RWPE2 (cell line): ENCODE measurements around the gene FAM181A.
A peak's percentile ranks its signal among the peaks of the same experiment; 100 is the strongest.

Experiments used
- ATAC-seq: fragments of 200-7000 bp; cut with Tn5 transposase; 3 replicates; pipeline ENCODE4 v1.9.1; 2021; ENCODE audit warnings: low read depth
- DNase-seq: peaks from one replicate; pipeline ENCODE4 v3.0.0-alpha.2; 2020; ENCODE audit warnings: low spot score
- H3K27ac ChIP-seq: fragments of 450-650 bp; 2 replicates; pipeline ENCODE4 v1.5.1; 2017; ENCODE audit warnings: mild to moderate bottlenecking; ENCODE audit not compliant: poor library complexity, severe bottlenecking
- H3K27me3 ChIP-seq: fragments of 250-450 bp; sonication (Bioruptor Pico); 2 replicates; pipeline ENCODE4 v1.5.1; 2021; ENCODE audit warnings: mild to moderate bottlenecking, moderate library complexity; ENCODE audit not compliant: insufficient read depth, poor library complexity, severe bottlenecking
- H3K36me3 ChIP-seq: fragments of 250-450 bp; sonication (Bioruptor Pico); 2 replicates; pipeline ENCODE4 v1.5.1; 2020; ENCODE audit warnings: low read depth, mild to moderate bottlenecking, moderate library complexity
- H3K4me1 ChIP-seq: fragments of 250-450 bp; sonication (Bioruptor Pico); 2 replicates; pipeline ENCODE4 v1.5.1; 2021; ENCODE audit warnings: mild to moderate bottlenecking, moderate library complexity; ENCODE audit not compliant: insufficient read depth, poor library complexity, severe bottlenecking
- H3K4me3 ChIP-seq: fragments of 250-450 bp; sonication (Bioruptor Pico); 2 replicates; pipeline ENCODE4 v1.5.1; 2021; ENCODE audit warnings: mild to moderate bottlenecking, moderate library complexity; ENCODE audit not compliant: severe bottlenecking
- H3K9me3 ChIP-seq: fragments of 250-450 bp; sonication (Bioruptor Pico); 2 replicates; pipeline ENCODE4 v1.5.1; 2021; ENCODE audit warnings: mild to moderate bottlenecking, moderate library complexity; ENCODE audit not compliant: severe bottlenecking
- TF ChIP-seq, protein P1 (sequence below): fragments of 450-650 bp; IDR thresholded peaks from one replicate; pipeline ENCODE4 v1.5.1; 2017; ENCODE audit warnings: mild to moderate bottlenecking, moderate library complexity; ENCODE audit not compliant: poor library complexity, severe bottlenecking

FAM181A gene

DNA sequence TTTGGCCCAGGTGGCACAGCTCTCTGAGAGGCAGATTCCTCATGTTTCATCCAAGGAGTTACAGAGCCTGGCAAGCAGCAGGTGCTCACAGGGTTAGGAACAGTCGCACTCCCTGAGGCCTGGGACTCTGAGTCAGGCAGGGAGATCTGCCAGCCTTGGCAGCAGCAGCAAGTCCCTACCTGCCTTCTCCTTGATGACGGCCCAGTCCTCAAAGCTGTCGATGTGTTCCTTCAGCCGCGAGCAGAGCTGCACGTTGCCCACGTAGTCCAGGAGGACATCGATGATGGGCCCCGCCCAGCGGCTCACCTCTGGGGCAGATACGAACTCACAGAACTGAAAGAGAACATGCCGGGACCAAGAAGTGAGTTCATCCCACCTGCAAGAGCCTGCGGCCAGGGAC, 10.4 kb downstream of the FAM181A start:
- ATAC-seq, result peak; percentile 80
- H3K4me1 ChIP-seq, result peaks cover 26% of the 10 kb centered on the region
- DNase-seq, result peak; percentile 98
- no peaks in the 10 kb centered on the region for H3K9me3 ChIP-seq
- peak overlapping the region; percentile 32 for H3K27ac ChIP-seq
- no peak overlapping the region for H3K4me3 ChIP-seq
- no peaks in the 10 kb centered on the region for H3K36me3 ChIP-seq
- TF ChIP-seq, protein P1, sequence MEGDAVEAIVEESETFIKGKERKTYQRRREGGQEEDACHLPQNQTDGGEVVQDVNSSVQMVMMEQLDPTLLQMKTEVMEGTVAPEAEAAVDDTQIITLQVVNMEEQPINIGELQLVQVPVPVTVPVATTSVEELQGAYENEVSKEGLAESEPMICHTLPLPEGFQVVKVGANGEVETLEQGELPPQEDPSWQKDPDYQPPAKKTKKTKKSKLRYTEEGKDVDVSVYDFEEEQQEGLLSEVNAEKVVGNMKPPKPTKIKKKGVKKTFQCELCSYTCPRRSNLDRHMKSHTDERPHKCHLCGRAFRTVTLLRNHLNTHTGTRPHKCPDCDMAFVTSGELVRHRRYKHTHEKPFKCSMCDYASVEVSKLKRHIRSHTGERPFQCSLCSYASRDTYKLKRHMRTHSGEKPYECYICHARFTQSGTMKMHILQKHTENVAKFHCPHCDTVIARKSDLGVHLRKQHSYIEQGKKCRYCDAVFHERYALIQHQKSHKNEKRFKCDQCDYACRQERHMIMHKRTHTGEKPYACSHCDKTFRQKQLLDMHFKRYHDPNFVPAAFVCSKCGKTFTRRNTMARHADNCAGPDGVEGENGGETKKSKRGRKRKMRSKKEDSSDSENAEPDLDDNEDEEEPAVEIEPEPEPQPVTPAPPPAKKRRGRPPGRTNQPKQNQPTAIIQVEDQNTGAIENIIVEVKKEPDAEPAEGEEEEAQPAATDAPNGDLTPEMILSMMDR, result no peak
- H3K27me3 ChIP-seq, result no peaks in the 10 kb centered on the region

DNA sequence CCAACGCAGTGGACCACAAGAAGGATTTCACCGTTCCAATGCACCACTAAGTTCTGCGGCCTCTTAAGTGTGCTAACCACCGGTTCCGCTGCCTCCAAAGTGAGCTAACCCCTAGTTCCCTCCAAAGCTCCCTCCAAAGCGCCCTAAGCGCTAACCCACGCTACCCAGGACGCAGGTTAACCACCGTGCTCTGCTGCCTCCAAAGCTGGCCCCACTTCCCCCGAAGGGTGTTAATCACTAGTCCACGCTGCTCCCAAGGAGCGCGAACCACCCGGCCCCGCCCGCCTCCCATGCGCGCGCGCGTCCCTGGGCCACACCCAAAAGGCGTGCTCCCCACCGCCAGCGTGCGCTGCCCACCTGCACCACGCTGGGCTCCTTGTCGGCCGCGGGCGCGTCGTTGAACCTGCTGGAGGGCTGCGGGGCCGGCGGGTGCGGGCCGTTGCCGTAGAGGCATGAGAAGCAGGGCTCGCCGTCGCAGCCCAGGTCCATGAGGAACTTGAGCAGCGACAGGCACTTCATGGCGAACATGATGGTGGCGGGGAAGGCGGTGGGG, 11.7 kb downstream of the FAM181A start:
- ATAC-seq, result no peak
- no peak for DNase-seq
- peaks cover 26% of the 10 kb centered on the region for H3K4me1 ChIP-seq
- no peaks in the 10 kb centered on the region for H3K27me3 ChIP-seq
- peak overlapping the region; percentile 13 for H3K4me3 ChIP-seq
- H3K36me3 ChIP-seq, result no peaks in the 10 kb centered on the region
- no peaks in the 10 kb centered on the region for H3K9me3 ChIP-seq
- H3K27ac ChIP-seq, result no peak overlapping the region
- TF ChIP-seq, protein P1, result no peak

DNA sequence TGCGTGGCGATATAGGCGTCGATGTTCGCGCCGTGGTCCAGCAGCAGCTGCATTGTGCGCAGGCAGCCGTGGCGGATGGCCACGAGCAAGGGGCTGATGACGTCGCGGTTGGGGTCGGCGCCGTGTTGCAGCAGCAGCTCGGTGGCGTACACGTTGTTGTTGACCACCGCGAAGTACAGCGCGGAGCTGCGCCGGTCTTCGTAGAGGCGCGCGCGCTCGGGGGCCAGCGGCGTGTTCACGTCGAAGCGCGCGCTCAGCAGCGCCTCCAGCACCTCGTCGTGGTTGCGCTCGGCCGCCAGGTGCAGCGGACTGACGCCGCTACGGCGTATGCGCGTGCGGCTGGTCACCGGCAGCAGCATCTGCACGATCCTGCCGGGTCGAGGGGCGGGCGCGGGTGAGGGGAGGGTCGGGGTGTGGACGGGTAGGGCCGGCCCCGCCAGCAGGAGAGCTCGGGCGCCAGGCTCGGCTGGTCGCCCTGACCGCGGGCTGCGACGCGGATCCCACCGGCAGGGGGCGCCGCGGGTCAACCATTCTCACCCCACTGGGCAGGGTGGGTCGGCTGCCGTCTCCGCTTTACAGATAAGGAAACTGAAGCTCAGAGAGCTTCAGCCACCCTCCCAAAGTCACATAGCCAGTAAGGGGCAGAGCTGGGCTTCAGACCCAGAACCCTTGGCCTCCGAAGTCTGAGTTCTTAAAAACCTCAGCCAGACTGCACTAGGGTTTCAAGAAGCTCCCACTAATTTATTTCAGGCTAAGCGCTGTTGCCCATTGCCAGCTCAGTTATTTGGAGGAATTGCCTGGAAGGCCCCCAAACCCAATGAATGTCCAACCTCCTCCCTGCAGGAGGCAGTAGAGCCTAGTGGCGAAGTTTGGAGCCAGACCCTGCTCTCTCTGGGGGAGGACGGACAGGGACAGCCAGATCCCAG, 12.4 kb downstream of the FAM181A start:
- Histone ChIP-seq H3K27ac (no peak overlapping the region), H3K27me3 (no peaks in the 10 kb centered on the region), H3K9me3 (no peaks in the 10 kb centered on the region), H3K4me3 (peak overlapping the region; percentile 13), H3K36me3 (no peaks in the 10 kb centered on the region), H3K4me1 (peaks cover 26% of the 10 kb centered on the region)
- TF ChIP-seq, protein P1, result peak; percentile 96
- ATAC-seq (peak; percentile 42), DNase-seq (no peak)

DNA sequence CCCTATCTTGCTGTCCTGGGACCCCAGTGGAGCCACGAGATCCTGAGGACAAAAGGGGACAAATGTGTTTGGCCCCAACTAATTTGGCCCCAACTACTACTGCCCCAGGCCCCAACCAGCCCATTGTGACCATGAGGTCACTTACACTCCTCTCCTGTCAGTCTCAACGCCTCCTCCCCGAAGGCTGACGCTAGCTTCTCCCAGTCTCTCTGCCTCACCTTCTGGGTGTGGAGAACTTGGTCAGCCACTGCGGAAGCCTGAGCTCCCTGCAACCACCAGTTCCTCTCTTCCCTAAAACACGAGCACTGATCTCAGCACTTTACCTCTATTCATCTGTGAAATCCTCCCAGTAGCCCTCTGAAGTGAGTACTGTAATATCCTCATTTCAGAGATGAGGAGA, 13.3 kb downstream of the FAM181A start:
- Histone ChIP-seq H3K4me1 (peaks cover 26% of the 10 kb centered on the region), H3K27ac (peak overlapping the region; percentile 58), H3K36me3 (no peaks in the 10 kb centered on the region), H3K4me3 (no peak overlapping the region), H3K27me3 (no peaks in the 10 kb centered on the region), H3K9me3 (no peaks in the 10 kb centered on the region)
- TF ChIP-seq, protein P1, result no peak
- ATAC-seq, result no peak
- DNase-seq, result no peak
